Suppressor macrophage treated with lipopolysaccharide for 4 hours (primary cell): ENCODE measurements around the gene CYP2W1.
"Not testable (repeated sequence)": the region's sequence is repeated elsewhere in the genome, so short reads cannot be mapped to it uniquely, and the experiment has no call there.

Experiments
- DNase-seq: peaks from one replicate; pipeline ENCODE4 v3.0.0-alpha.2; 2020

CYP2W1 gene

GRCh38 chr7:983004-983615 lies at the start of gene CYP2W1:
CYP2W1 (plus strand) TSS chr7:983181; CDS start chr7:983212, 31 bp downstream.
- no peak for DNase-seq

- no peak for DNase-seq
These were observed 48.4 kb upstream of the CYP2W1 start for GRCh38 chr7:934469-935163.

DNA sequence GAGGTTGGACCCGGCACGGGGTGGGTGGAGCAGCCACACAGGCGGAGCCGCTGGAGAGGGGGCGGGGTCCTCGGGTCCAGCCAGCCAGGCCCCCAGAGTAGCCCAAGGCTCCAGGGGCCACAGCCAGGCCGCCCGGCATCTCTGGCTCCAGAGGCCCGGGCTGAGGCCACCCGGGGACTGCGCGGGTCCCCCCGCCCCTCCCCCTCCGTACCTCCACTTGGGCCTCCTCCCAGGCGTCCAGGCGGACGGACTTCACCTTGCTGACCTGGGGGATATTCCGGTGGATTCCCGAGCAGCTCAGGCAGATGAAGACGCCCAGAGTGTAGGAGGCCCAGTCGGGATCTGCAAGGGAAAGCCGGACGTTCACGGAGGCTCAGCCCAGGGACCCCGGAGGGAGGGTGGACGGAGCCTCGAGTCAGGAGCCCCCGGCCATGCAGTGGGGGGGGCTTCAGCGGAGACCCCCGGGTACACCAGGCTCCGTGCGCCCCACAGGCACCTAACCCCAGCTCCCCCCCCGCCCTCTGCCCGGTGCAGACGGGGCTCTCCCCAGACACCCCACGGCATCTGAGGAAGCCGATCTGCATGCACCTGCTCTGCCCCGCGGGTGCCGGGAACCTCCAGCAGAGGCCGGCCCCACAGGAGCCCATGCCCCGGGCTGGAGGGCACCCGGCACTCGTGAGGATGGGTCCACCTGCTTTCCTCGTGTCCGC lies 47.7 kb upstream of the CYP2W1 start:
- DNase-seq, result no peak

DNA sequence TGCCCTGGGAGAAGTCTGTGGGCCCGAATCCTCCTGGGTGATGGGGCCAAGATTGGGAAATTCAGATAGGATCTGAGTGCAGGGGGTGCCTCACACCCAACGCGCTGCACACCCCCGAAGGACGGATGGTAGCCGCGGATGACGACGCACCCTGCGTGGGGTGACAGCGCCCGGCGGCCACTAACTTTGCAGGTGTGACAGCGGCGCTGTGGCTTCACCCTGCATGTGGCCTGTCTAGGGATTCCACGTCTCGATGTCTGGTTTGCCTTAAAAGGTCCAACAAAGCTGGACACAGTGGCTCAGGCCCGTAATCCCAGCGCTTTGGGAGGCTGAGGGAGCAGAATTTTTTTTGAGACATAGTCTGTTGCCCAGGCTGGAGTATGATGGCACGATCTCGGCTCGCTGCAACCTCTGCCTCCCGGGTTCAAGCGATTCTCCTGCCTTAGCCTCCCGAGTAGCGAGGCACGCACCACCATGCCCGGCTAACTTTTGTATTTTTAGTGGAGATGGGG lies 47.1 kb upstream of the CYP2W1 start:
- no peak for DNase-seq

DNA sequence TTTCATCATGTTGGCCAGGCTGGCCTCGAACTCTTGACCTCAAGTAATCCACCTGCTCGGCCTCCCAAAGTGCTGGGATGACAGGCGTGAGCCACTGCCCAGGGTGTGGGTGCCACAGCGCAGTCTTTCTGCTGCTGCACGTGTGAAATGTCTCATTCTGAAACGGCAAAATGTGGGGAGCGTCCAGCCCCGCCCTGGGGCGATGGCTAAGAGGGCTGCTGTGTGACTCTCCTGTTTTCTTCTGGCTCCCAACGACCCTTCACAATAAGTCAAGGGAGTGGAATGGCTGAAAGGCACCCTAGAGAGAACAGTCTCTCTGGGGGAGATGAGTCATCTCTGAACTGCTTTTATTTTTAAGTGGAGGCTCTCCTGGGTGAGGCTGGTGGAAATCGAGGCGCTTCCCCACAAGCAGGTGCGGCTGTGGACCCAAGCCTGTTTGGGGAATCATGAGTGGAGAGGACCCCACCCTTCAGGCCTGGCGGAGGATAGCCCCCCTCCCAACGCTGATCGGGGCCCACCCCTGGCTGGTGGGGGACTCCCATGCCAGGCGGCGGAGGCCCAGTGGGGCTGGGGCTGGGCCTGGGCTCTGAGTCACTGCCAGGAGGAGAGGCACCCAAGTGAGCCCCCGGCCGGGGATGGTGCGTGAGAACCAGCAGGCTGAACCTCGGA lies 46.5 kb upstream of the CYP2W1 start:
- DNase-seq, result no peak

- no peak for DNase-seq
These were observed 45.0 kb upstream of the CYP2W1 start for GRCh38 chr7:937856-938484.

DNA sequence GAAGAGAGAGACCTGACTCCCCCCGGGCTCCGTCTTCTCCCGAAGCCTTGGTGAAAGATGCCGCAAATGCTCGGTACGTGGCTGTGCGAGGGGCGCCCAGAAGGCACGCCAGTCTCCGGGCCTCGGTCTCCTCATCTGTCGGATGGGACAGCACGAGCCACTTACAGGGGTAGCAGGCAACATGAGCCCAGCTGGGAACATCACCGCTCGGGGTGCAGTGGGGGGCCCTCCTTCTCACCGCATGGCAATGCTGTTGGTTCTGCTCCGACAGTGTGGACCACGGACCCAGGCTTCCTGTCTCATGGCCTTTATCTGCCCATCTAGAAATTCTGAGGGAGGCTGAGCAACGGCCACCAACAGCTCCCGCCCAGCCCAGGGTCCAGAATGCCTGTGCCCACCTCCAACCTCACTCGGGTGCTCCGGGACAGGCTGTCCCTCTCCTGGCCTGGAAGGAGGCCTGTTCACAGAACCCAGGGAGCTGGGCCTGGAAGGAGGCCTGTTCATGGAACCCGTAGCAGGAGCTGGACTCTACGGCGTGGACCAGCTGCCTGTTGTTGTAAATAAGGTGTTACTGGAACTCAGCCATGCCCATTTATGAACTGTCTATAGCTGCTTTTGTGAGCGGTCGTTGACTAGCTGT lies 44.3 kb upstream of the CYP2W1 start:
- no peak for DNase-seq

GRCh38 chr7:939843-940242 lies 43.1 kb upstream of the CYP2W1 start:
- DNase-seq, result no peak

DNA sequence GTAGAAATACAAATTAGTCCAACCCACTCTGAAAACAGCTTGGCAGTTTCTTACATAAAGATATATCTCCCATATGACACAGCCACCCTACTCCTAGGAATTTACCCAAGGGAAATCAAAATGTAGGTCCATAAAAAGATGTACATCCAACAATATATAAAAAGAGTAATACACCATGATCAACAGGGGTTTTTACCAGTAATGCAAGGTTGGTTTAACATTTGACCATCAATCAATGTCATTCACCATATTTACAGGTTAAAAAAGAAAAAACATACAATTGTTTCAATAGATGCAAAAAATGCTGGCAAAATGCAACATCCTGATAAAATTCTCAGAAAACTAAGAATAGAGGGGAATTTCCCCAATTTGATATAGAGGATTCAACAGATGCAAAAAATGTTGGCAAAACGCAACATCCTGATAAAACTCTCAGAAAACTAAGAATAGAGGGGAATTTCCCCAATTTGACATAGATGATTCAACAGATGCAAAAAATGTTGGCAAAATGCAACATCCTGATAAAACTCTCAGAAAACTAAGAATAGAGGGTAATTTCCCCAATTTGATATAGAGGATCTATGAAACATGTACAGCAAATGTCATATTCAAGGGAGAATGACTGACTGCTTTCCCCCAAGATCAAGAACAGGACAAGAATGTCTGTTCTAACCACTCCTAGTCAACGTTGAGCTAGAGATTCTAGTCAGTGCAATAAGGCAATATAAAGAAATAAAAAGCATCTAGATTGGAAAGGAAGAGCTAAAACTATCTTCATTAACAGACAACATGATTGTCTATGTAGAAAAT lies 42.2 kb upstream of the CYP2W1 start:
- peak; percentile 84 for DNase-seq

DNA sequence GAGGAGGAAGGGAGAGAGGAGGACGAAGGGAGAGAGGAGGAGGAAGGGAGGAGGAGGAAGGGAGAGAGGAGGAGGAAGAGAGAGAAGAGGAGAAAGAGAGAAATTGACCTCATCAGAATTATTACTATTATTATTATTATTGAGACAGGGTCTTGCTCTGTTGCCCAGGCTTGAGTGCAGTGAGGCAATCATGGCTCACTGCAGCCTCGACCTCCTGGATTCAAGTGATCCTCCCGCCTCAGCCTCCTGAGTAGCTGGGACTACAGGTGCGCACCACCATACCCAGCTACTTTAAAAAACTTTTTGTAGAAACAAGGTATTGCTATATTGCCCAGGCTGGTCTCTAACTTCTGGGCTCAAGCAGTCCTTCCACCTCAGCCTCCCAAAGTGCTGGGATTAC lies 39.2 kb upstream of the CYP2W1 start:
- DNase-seq, result not testable (repeated sequence)

DNA sequence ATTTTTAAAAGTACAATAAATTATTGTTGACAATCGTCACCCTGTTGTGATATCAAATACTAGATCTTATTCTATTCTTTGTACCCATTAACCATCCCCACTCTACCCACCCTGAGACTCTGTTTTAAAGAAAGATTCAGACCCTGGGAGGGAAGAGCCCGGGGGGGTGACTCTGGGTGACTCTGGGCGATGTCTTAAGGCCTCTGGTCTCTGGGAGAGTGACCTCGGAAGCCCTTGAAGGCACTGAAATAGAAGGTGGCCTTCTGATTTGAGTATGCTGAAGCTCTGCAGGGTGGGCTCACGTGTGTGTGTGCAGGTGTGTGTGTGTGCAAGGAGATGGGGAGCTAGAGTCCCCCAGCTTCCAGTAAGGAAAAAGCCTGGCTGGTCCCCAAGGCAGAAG lies 38.2 kb upstream of the CYP2W1 start:
- no peak for DNase-seq

DNA sequence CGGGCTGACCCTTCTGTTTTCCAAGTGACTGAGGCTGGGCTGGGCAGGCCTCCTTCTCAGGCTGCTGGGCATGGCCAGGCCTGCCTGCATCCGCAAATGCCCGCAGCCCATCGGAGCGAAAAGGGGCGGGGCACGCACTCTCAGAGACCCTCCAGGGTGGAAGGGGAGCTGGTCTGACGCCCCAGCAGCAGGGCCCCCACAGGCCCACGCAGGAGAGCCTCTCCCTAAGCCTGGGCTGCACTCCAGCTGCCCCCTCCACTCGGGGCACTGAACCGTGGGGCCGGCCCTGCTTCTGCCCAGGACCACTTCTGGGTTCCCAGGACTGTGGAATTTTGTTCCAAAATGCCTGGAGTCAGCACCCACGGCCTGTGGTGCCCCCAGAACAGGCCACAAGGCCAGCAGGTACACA lies 37.8 kb upstream of the CYP2W1 start:
- no peak for DNase-seq

- no peak for DNase-seq
These were observed 37.3 kb upstream of the CYP2W1 start for GRCh38 chr7:945556-946255.

GRCh38 chr7:946256-946996 lies 36.6 kb upstream of the CYP2W1 start:
- DNase-seq, result no peak

- DNase-seq, result no peak
These were observed 35.4 kb upstream of the CYP2W1 start for GRCh38 chr7:947391-948210.

- DNase-seq, result no peak
These were observed 33.7 kb upstream of the CYP2W1 start for GRCh38 chr7:949021-949934.

DNA sequence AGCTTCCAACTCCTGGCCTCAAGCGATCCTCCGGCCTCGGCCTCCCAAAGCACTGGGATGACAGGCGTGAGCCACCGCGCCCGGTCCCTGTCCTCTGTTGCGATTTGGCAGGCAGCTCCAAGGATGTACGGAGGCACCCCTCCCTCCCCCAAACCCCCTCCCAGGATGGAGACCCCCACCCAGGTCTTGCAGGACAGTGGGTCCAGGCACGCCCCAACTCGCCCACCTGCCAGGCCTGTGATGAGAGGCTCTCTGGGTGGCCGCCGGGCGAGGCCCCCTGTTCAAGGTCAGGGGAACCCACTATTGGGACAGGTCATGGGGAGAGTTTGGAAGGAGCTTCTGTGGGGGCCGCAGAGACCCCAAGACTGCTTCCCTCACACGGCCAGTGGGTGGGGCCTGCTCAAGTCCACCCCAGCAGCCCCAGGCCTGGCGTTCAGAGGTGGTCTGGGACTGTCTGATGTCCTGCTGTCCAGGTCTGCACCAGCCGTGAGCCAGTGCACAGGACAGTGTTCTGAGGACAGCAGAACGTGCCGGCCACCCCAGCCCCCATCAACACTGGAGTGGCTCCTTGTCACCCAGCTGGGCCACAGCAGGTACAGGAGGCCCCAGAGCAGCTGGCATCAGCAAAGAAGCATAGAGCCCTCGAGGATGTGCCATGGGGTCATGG lies 31.0 kb upstream of the CYP2W1 start:
- no peak for DNase-seq
